Stomach smooth muscle (tissue), 2 donors: ENCODE measurements around the gene GADD45A.
"Not testable (repeated sequence)": the region's sequence is repeated elsewhere in the genome, so short reads cannot be mapped to it uniquely, and the experiment has no call there.

ENCODE experiments used
- H3K27ac ChIP-seq: one replicate; pipeline ENCODE4 v1.7.0; 2013; ENCODE audit warnings: mild to moderate bottlenecking, low read length, inconsistent platforms
- H3K27me3 ChIP-seq, 2 donors: one replicate each; pipeline ENCODE4 v1.7.0; 2013; ENCODE audit warnings: low read length in 2 of 2; ENCODE audit not compliant: insufficient read depth in 2 of 2, control insufficient read depth in 1 of 2
- H3K36me3 ChIP-seq, 2 donors: one replicate each; pipeline ENCODE4 v1.7.0; 2013; ENCODE audit warnings: low read length in 2 of 2; ENCODE audit not compliant: control insufficient read depth in 2 of 2, insufficient read depth in 2 of 2
- H3K4me1 ChIP-seq: one replicate; pipeline ENCODE4 v1.7.0; 2013; ENCODE audit warnings: low read length; ENCODE audit not compliant: control insufficient read depth, insufficient read depth
- H3K4me3 ChIP-seq, 2 donors: one replicate each; pipeline ENCODE4 v1.7.0; 2013; ENCODE audit warnings: low read length in 2 of 2
- H3K9ac ChIP-seq, 2 donors: one replicate each; pipeline ENCODE4 v1.7.0; 2013; ENCODE audit warnings: low read length in 2 of 2, mild to moderate bottlenecking in 1 of 2
- H3K9me3 ChIP-seq, 2 donors: one replicate each; pipeline ENCODE4 v1.7.0; 2013; ENCODE audit warnings: low read length in 2 of 2; ENCODE audit not compliant: control insufficient read depth in 2 of 2
- donor health status: healthy.
- donor health status: Pancreatic carcinoma.

GADD45A gene

DNA sequence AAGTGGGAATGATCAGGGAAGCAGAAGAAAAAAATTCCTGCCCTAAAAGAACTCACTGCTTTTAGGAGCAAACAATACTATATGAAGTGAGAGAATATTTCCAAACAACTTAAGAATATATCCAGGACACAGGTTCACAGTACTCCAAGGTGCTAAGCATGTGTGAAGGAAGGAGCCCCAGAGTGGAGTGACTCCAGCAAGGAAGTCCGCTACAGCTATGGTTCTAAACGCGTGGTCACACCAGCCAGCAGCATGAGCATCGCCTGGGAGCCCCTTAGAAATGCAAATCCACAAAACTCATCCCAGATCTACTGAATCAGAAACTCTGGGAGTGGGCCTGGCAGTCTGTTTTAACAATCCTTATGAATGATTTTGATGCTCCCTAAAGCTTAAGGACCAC lies 36.1 kb downstream of the GADD45A start:
- Histone ChIP-seq H3K27me3 (no peaks in the 10 kb centered on the region), H3K36me3 (no peaks in the 10 kb centered on the region), H3K9ac (no peak overlapping the region), H3K4me3 (no peak overlapping the region), H3K4me1 (peaks cover 31% of the 10 kb centered on the region), H3K9me3 (no peaks in the 10 kb centered on the region), H3K27ac (no peak overlapping the region)

DNA sequence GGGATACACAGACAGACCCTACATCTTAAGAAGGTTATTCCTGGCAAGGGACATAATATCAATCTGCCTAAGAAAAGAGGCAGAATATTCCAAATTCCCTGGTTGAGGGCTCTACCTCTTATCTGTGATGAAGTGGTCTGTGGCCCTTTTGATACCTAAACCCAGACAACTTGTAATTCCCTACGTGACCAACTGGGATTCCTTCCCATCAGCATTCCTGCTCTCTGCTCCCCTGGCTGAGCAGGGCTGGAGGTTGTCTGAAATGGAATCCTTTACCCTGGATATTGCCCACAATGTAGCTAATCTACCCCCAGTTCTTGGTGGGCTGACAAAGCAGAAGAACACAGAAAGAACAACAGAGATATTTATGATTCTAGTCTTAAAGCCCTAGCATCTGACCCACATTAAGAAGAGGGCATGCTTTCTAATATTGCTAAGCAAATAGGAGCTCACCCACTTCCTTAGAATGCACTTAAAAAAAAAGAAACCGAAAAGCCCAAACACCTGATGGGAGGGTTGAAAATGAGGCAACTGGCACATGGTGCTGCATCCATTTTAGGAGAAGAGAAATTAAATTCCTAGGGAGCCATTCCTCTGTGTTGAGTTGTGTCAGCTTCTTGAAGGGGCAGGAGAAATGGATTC lies 36.8 kb downstream of the GADD45A start:
- H3K9ac ChIP-seq, result no peak overlapping the region
- no peaks in the 10 kb centered on the region for H3K9me3 ChIP-seq
- peaks cover 27% of the 10 kb centered on the region for H3K4me1 ChIP-seq
- no peak overlapping the region for H3K27ac ChIP-seq
- no peaks in the 10 kb centered on the region for H3K36me3 ChIP-seq
- H3K27me3 ChIP-seq, result no peaks in the 10 kb centered on the region
- H3K4me3 ChIP-seq, result peak overlapping the region in 1 of 2 donors; percentile 9

DNA sequence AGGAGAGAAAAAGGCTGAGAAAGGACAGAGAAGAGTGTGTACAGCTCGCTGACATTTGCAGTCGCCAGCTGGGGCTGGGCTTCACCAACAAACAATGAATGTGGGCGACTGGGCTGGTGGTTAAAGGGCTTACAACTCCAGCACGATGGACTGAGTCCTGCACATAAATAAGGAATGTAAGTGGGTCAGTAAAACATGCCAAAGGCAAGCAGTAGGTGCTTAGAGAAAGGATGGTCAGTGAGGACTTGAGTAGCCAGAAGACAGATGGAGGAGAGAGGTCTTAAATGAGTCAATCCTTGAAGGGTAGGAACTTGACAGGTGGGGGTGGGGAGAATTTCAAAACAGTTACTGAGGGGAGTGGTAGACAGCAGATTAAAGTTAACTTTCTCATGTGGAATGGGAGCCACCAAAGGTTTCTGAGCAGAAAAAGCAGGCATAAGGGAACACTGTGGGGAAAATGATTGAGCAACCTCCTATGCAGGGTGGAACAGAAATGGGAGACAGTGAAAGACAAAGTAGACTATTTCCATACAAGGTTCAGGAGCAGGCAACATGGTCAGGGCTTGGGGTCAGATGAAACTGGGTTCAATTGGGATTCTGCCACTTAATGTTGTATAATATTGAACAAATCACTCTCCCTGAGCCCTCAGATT lies 37.4 kb downstream of the GADD45A start:
- H3K4me3 ChIP-seq, result peak overlapping the region in 1 of 2 donors; percentile 9

DNA sequence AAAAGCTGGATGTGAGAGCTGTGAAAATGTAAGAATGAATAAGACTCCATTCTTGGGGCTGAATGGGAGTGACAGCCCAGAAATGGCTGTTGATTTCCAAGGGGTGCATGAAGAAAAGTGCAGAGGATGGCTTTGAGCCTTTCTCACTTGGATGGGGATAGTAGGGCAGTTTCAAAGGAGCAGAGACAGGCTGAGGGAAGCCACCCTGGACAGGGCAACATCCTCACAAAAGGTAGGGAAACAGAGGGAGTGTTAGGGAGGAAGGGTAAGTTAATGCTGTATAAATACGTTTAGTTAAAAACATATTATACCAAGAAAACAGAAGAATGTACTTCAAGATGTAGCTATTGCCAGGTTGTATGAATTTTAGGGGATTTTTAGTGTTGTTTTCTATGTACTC lies 38.1 kb downstream of the GADD45A start:
- peaks cover 0 to 3% of the 10 kb centered on the region in 2 donors for H3K36me3 ChIP-seq
- H3K27ac ChIP-seq, result no peak overlapping the region
- no peak overlapping the region for H3K4me3 ChIP-seq
- H3K9ac ChIP-seq, result no peak overlapping the region
- H3K27me3 ChIP-seq, result no peaks in the 10 kb centered on the region
- no peaks in the 10 kb centered on the region for H3K9me3 ChIP-seq
- H3K4me1 ChIP-seq, result peaks cover 23% of the 10 kb centered on the region

More for the DNA sequence above, 37.4 kb downstream of the GADD45A start:
- H3K27ac ChIP-seq, result no peak overlapping the region
- H3K9ac ChIP-seq, result no peak overlapping the region
- H3K36me3 ChIP-seq, result no peaks in the 10 kb centered on the region
- peaks cover 23% of the 10 kb centered on the region for H3K4me1 ChIP-seq
- H3K27me3 ChIP-seq, result no peaks in the 10 kb centered on the region
- H3K9me3 ChIP-seq, result no peaks in the 10 kb centered on the region

DNA sequence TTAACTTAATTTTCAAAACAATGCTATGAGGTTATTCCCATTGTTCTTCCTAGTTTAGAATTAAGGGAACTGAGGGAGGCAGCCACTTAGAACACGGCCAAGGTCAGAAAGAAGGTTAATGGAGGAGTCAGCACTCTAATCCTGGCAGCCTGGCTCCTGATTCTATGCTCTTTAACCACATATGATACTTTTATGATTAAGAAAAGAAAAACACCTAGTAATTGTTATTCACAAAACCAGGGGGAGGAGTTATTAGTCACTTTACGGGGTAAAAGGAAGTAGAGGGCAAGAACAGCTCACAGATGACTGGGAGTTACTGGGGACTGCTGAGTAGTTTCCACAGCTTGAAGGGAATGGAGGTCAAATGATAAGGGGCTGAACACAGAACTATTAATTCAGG lies 38.6 kb downstream of the GADD45A start:
- Histone ChIP-seq H3K4me3 (no peak overlapping the region), H3K27ac (no peak overlapping the region), H3K4me1 (peaks cover 23% of the 10 kb centered on the region), H3K9me3 (no peaks in the 10 kb centered on the region), H3K27me3 (no peaks in the 10 kb centered on the region), H3K36me3 (peaks cover 0 to 3% of the 10 kb centered on the region in 2 donors), H3K9ac (no peak overlapping the region)

DNA sequence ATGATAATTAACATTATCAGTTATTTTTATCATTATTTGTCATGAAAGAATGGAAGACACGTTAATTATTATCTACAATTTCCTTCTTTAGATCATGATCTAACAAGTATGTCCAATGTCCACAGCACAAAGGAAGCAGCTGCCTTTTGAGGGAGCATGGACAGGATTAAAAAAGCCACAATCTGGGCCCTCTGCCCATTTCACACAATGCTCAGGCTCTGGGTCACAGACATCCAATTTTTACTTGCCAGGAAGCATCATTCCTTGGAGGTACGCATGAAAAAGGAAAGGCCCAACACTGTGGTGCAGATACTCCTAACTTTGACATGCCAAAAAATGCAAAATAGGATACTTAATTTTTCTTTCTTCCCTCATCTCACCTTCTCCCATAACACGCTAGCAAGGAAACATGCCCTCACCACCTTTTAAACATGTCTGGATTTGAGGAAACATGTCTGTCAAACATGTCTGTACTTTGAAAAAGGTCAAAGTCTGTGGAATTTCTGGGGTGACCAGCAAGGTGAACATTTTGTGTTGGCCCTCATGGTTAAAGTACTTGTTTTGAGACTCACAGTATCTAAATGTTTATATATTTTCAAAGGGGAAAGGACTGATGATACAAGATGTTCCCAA lies 40.0 kb downstream of the GADD45A start:
- no peak overlapping the region for H3K27ac ChIP-seq
- no peak overlapping the region for H3K9ac ChIP-seq
- H3K27me3 ChIP-seq, result no peaks in the 10 kb centered on the region
- H3K9me3 ChIP-seq, result no peaks in the 10 kb centered on the region
- peaks cover 0 to 3% of the 10 kb centered on the region in 2 donors for H3K36me3 ChIP-seq
- peaks cover 23% of the 10 kb centered on the region for H3K4me1 ChIP-seq
- H3K4me3 ChIP-seq, result no peak overlapping the region

DNA sequence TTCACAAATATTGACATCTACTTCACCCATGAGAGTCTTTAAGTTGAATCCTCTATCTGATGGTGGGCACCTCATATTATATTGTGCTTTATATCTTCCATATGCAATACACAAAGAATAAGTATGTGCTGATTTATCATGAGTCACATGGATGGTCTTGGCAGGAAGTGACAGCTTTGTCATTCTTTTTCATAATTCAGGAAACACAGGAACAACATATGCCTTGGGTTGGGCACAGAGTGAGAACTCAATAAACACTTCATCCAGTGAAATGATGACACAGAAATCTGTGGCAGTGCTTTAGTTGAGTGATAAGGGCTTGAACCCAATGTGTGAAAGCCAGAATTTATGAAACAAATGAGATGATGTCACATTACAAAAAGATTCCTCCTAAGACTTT lies 41.2 kb downstream of the GADD45A start:
- H3K4me1 ChIP-seq, result peaks cover 23% of the 10 kb centered on the region
- H3K27ac ChIP-seq, result no peak overlapping the region
- no peaks in the 10 kb centered on the region for H3K27me3 ChIP-seq
- H3K4me3 ChIP-seq, result no peak overlapping the region
- H3K36me3 ChIP-seq, result peaks cover 0 to 3% of the 10 kb centered on the region in 2 donors
- no peaks in the 10 kb centered on the region for H3K9me3 ChIP-seq
- no peak overlapping the region for H3K9ac ChIP-seq

DNA sequence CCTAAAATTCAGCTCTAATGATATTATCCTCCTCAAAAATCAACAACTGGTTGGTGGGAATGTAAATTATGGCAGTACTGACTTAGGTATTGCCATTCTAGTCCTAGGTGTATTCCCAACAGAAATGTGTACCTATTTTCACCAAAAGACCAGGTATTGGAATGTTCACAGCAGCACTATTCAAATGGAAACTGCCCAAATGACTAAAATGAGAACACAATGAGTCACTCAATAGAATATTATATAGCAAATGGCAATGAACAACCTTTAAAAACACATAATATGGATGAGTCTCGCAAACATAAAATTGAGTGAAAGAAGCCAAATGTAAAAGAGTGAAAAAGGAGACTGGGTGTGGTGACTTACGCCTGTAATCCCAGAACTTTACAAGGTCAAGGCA lies 44.9 kb downstream of the GADD45A start:
- Histone ChIP-seq H3K9me3 (no peaks in the 10 kb centered on the region), H3K27me3 (no peaks in the 10 kb centered on the region), H3K9ac (no peak overlapping the region), H3K4me3 (no peak overlapping the region), H3K4me1 (peaks cover 13% of the 10 kb centered on the region), H3K27ac (no peak overlapping the region), H3K36me3 (peaks cover 0 to 3% of the 10 kb centered on the region in 2 donors)

DNA sequence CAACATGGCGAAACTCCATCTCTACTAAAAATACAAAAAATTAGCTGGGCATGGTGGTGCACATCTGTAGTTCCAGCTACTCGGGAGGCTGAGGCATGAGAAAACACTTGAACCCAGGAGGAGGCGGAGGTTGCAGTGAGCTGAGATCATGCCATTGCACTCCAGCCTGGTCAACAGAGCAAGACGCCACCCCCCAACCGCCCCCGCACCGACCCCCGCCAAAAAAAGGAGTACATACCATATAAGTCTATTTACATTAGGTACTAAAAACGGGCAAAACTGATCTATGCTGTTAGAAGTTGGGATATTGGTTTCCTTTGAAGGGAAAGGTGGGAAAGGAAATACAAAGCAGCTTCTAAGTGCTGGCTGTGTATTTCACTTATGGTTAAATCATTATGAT lies 45.3 kb downstream of the GADD45A start:
- not testable (repeated sequence) for H3K27ac ChIP-seq, H3K4me3 ChIP-seq, H3K9me3 ChIP-seq, H3K36me3 ChIP-seq, H3K9ac ChIP-seq, H3K27me3 ChIP-seq, H3K4me1 ChIP-seq

DNA sequence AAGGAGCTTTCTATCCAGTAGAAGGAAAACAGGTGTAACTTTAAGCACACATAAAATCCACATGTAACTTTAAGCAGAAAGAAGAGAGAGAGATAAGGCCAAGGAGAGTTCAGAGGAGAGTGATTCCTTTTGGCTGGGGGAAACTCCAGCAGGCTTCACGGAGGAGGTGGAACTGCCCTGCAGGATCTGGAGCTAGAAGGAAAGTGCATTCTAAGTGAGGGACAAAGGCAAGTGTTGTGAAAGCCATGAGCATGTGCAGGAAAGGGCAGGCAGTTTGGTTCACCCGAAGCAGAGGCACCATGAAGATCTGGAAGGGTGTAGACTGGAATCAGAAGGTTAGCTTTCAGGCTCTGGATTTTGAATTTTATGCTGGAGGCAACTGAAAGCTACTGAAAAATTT lies 46.3 kb downstream of the GADD45A start:
- Histone ChIP-seq H3K9ac (no peak overlapping the region), H3K36me3 (peaks cover 0 to 3% of the 10 kb centered on the region in 2 donors), H3K27me3 (no peaks in the 10 kb centered on the region), H3K27ac (no peak overlapping the region), H3K9me3 (no peaks in the 10 kb centered on the region), H3K4me3 (no peak overlapping the region), H3K4me1 (peaks cover 19% of the 10 kb centered on the region)

DNA sequence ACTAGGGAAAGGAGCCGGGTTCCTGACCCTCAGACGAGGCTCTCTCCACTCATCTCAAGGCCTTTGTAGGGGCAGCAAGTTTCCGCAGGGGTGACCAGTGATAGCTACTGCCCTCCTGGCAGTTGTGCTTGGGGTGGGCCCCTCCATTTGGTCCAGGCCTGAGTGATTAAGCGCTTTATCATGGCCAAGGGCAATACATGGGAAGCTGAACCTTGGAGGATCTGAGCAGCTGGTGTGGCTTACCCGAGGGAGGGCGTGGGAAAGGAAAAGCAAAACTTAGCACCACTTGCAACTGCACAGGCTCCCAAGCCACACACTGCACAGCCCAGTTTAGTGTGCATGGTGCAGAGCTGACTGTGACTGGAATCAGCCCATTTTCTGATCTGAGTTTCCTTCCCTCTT lies 47.8 kb downstream of the GADD45A start:
- Histone ChIP-seq H3K4me1 (peaks cover 23% of the 10 kb centered on the region), H3K27ac (no peak overlapping the region), H3K4me3 (no peak overlapping the region), H3K9me3 (no peaks in the 10 kb centered on the region), H3K9ac (no peak overlapping the region), H3K36me3 (peaks cover 0 to 3% of the 10 kb centered on the region in 2 donors), H3K27me3 (no peaks in the 10 kb centered on the region)
